T47D (cell line): ENCODE data around the gene P2RX3.

ENCODE experiments used
- DNase-seq, 2 experiments: peaks; one replicate each; pipeline versions ENCODE4 v3.0.0 to v3.0.0-alpha.2; 2011 to 2012; ENCODE audit warnings: low read depth in 1 of 2, low spot score in 1 of 2
- JUND ChIP-seq: IDR thresholded peaks from 2 replicates; pipeline ENCODE4 v1.6.1; 2012; ENCODE audit warnings: low read depth
- in situ Hi-C: cut with HindIII; loops from 2 replicates; pipeline ENCODE4 v1.10.0; 2016; ENCODE audit warnings: low sequenced_read_pairs, low pct_unique_long_range_greater_than_20kb

P2RX3 gene

DNA sequence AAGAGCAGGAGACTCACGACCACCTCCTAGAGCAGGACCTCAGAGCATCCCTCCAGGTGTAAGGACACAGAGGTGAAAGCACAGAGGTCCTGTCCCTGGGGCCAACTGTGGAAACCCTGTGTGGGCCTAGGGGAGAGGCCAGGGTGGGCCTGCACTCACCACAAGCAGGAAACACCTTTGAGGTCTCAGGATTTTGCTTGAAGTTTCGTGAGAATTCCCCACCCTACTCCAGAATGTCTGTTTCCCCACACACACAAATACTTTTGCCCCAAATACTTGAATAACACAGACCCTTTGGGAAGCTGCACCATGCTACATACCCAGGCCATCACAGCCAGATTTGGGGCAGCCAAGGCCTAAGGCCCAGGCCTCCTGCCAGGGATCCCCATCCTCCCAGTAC lies 70.6 kb downstream of the P2RX3 start:
- TF ChIP-seq JUND, result no peak
- no peak for DNase-seq
- in situ Hi-C loops, result no loop called here

DNA sequence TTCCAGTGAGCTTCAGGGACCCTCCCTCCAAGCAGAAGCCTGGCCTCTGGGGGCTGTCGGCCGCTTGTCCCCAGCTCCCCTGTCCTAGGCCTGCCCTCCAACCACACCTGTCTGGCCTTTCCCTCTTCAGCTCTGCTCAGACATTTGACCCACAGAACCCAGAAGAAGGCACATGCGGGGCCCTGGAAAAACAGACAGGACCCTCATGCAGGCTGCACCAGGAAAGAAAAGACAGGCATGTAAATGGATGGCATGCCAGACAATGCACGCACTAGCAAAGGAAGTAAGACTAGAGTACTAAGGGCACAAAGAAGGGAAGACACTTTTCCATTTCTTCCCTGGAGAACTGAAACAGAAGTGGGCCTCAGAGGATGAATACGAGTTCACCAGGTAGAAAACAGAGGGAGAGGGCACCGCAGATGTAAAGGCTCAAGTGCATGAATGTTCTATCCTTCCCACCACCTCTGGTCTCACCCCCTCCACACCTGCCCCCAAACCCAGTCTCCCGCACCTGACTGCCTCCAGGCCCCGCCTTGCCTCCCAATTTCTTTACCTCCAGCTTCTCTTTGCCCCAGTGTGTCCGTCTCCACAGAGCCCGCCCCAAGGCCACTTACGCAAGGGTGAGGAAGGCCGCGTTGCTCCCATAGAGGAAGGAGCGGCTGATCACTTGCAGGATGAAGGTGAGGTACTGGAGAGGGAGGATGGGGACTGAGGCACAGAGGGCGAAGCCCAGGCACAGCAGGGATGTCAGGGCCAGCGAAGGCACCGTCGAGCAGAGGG lies 71.4 kb downstream of the P2RX3 start:
- in situ Hi-C loops, result no loop called here
- no peak for DNase-seq
- no peak for TF ChIP-seq JUND

DNA sequence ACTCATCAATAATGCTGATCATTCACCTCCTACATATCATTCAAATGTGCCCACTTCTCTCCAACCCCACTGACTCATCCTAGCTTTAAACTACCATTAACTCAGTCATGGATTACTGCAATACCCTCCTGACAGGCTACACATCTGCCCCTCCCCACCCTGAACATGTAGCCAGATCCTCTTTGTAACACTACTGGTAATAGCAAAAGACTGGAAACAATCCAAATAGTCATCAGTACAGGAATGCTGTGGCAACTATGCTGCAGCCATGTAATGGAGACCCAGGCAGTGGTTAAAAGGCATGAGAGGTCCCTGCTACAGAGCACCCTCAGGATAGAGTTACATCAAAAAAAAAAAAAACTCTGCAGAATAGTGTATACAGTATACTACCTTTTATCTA lies 72.1 kb downstream of the P2RX3 start:
- no peak for TF ChIP-seq JUND
- no peak for DNase-seq
- in situ Hi-C loops, result no loop called here

- no peak for TF ChIP-seq JUND
- DNase-seq, result no peak
- in situ Hi-C loops, result no loop called here
Measured at GRCh38 chr11:57413681-57414080, 75.5 kb downstream of the P2RX3 start.

- in situ Hi-C loops, result no loop called here
- DNase-seq, result no peak
- no peak for TF ChIP-seq JUND
Measured at GRCh38 chr11:57414612-57415212, 76.6 kb downstream of the P2RX3 start.

- DNase-seq, result no peak
- TF ChIP-seq JUND, result no peak
- in situ Hi-C loops, result no loop called here
Measured at GRCh38 chr11:57416436-57416835, 78.3 kb downstream of the P2RX3 start.

DNA sequence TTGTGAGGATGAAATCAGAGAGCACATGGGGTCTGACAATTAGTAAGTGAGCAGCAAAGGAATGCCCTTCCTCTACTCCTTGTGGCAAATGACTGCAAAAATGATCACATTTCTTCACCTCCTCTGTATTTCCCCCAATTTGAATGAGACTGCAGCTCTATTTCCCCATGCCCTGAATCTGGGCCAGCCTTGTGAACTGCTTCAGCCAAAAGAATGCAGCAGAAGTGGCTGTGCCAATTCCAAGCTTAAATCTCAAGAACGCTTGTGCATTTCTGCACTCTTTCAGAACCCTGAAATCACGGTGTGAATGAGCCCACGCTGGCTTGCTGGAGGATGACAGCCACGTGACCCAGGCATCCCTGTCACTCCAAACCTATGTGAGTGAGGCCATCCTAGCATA lies 78.9 kb downstream of the P2RX3 start:
- in situ Hi-C loops, result no loop called here
- no peak for TF ChIP-seq JUND
- no peak for DNase-seq

DNA sequence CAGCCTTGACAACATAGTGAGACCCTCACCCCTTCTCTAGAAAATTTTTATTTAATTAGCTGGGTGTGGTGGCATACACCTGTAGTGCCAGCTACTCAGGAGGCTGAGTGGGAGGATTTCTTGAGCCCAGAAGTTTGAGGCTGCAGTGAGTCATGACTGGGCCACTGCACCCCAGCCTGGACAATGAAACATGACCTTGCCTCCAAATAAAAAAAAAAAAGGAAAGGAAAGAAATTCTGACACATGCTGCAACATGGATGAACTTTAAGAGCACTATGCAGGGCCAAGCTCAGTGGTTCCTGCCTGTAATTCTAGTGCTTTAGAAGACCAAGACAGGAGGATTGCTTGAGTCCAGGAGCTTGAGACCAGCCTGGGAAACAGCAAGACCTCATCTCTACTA lies 80.0 kb downstream of the P2RX3 start:
- no peak for DNase-seq
- in situ Hi-C loops, result no loop called here
- TF ChIP-seq JUND, result no peak

DNA sequence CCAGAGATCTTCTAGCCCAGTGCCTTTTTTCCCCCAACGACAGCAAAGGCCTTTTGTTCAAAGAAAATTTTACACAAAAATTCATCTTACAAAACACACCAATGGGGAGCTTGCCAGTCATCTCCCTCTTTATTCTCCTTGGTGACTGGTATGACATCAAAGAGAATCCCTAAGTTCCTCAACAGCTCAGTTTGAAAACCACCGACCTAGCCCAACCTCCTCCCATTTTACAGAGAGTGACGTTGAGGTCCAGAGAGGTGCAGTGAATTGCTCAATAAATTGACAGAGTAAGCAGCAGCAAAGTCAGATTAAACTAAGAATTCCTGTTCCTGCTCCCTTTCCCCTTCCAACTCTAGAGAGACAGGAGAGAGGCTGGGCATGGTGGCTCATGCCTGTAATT lies 81.0 kb downstream of the P2RX3 start:
- no peak for DNase-seq
- in situ Hi-C loops, result no loop called here
- TF ChIP-seq JUND, result no peak

DNA sequence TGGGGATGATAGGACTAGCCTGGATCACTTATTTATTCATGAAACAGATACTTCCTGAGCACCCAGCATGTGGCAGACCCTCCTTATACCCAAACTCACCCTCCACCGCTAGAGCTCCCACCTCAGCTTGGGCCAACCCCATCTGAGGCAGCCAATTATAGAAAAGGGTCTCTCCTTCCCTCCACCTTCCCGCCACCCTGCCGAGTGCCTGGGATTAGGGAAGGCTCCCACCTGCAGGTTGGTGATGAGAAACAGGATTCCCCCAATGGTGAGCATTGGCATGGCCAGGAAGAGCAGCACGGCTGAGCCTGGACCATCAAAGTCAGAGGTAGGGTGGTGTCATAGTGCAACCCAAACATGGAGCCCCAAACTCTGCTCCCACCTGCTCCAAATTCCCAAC lies 82.9 kb downstream of the P2RX3 start:
- no peak for TF ChIP-seq JUND
- in situ Hi-C loops, result no loop called here

DNA sequence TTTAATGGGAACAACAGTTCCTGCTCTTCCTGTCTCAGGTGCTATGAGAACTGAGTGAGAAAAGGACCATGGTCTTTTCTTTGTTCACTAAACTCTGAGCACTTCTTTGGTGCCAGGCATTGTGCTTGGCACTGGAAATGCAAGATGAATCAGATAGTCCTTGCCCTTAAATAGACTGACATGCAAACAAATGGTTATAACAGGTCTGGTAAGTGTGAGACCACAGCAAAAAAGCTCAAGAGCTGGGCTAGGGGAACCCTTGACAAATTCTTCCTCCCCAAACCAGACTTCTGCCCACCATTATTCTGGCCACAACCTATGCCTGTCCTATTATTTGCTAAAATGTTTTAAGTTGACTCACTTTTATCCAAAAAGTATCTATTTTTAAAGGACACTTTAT lies 83.7 kb downstream of the P2RX3 start:
- TF ChIP-seq JUND, result no peak
- peak in 1 of 2 experiments; percentile 49 for DNase-seq
- in situ Hi-C loops, result no loop called here

More for the DNA sequence above, 82.9 kb downstream of the P2RX3 start:
- no peak for DNase-seq
